D341Med (cell line): ENCODE results near the gene PRKCA.
A peak's percentile ranks its signal among the peaks of the same experiment; 100 is the strongest.

Source experiments
- DNase-seq: peaks from one replicate; pipeline ENCODE4 v3.0.0; 2012; ENCODE audit warnings: low spot score

PRKCA gene

DNA sequence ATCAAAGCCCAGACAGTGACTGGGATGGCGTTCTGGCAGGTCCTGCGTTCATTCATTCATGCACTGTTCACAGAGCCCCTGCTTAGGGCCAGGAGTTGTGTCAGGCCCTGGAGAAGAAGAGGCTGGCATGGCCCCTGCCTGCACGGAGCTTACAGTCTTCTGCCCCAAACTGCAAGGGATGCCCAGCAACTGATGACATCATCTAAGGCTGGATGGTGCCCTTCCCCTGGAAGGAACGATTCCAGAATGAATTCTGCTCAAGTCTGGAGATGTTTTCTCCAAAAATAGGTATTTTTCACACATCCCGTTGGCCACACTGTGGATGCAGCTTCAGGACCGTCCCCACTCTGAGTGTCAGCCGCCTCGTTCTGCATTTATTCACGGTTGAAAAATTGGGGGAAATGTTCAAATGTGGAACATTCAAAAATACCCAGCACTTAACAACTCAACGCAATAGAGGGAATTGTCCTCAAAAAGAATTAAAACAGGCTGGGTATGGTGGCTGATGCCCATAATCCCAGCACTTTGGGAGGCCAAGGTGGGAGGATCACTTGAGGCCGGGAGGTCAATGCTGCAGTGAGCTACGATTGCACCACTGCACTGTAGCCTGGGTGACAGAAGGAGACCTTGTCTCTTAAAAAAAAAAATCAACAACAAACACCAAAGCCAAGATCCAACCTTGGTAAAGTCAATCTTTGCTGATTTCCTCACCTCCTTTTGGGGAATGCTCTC is 508.7 kb downstream of the PRKCA start:
- no peak for DNase-seq

DNA sequence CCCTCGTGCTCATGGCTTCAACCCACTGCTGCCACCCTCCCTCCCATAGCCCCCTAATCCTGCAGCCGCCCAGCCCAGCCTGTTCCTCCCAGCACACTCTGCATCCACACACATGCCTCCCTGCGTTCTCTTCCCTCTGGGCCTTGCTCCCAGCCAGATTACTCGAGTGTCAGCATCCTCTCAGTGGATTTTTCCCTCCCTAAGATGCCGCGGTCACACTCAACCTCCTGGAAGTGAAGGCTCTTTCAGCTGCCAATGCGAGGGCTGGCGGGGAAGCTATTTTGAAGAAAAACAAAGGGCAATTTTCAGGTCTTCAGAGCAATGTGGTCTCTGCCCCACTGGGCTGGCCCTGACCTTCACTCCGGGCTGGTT is 509.3 kb downstream of the PRKCA start:
- DNase-seq, result no peak

DNA sequence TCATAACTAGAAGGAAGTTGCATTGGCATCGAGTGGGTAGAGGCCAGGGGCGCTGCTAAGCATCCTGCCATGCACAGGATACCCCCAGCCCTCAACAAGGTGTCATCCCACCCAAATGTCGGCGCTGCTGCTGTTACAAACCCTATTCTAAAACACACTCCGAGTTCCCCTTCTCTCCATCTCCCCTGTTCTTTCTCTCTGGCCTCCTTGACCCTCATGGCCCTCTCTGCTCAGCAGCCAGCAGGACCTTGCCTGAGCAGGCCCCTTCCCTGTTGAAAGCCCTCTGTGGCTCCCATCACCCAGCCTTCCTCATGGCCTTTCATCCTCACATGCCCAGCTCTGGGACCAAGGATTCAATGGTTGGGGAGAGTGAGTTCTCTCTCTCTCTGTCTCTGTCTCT is 510.2 kb downstream of the PRKCA start:
- DNase-seq, result no peak

DNA sequence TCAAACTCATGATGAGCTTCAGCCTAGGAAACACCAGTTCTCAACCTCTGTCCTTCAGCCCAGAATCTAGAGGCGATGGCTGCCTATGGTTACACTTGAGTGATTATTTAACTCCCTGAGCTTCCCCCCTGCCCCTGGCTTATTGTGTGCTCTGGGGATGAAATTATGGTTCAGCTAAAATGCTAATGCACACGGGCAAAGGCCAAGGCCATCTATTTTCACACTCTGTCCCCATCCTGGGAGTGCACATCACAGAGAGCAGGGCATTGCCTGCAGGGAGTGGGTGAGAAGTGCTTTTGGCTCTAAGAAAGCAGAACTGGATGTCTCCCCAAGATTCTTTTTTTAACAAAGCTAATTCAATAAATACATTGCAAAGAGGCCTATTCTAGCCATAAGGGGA is 510.9 kb downstream of the PRKCA start:
- no peak for DNase-seq

DNA sequence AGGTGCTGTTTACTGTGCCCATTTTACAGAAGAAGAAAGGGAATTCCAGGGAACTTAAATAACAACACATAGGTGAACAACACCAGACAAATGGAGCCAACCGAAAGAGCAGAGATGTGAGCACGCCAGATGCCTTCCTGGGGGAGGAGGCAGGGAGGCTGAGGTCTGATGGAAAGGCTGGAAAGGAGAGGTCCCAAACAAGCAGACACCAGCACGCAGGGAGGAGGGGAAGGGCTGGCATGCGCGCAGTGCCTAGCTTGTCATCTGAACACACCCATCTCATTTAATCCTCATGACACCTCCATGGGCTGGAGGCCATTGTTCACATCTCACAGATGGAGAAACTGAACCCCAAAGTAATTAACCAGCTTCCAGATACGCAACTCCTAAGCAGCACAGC is 511.6 kb downstream of the PRKCA start:
- DNase-seq, result no peak

DNA sequence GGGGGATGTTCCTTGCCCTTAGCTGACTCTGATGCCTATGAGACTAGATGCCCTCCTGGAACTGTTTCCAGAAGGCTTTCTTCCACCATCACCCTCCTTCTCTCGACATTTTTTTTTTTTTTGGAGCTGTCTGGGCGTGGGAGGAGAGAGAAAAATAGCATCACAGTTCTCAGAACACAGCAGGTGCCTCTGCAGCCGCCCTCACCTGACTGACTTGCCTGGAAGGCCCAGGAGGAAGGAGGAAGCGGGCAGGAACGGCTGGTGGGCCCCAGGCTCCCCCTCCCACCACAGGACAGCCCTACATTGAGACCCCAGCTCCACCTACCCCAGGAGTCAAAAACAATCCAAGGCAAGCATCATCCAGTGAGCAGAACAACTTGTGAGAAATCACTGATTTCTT is 512.2 kb downstream of the PRKCA start:
- no peak for DNase-seq

DNA sequence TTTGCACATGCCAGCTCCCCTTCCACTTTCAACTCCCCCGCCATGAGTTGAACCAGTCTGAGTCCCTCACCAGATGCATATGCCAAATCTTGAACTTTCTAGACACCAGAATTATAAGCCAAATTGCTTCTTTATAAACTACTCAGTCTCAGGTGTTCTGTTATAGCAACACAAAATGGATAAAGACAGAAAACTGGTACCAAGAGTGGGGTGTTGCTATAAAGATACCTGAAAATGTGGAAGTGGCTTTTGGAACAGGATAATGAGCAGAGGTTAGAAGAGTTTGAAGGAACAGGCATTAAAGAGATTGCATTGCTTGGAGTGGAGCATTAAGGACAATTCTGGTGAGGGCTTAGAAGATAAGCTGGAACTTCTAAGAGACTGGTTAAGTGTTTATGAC is 515.3 kb downstream of the PRKCA start:
- DNase-seq, result no peak

DNA sequence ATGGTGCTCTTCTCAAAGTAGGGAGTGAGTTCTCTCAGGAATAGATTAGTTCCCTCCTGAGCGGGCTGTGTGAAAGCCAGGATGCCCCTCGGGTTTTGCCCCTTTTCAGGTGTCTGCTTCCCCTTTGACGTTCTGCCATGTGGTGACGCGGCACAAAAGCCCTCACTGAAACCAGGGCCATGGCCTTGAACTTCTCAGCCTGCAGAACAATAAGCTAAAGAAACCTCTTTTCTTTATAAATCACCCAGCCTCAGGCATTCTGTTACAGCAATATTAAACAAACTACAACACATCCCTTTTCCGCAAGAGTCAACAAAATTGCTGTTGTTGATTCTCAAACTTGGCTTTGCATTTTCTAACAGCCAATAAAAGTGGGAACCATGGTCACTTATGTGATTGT is 517.1 kb downstream of the PRKCA start:
- no peak for DNase-seq

DNA sequence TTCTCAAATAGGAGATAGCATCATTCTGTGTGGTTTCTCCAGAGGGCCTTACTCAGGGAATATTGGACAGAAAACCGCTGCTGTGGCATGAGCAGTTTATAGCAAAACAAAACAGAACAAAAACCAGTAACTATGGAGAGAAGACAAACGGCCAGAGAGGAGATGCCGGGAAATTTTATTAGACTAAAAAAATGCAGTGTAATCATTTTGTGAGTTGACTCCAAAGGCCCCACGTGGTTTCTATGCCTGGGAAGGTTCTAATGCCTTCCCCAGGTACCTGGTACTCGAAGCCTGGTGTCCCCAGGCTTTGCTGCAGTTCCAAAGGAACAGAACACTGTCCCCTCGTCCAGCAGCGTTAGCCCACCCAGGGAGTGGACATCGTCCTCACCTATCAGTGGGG is 519.6 kb downstream of the PRKCA start:
- DNase-seq, result no peak

DNA sequence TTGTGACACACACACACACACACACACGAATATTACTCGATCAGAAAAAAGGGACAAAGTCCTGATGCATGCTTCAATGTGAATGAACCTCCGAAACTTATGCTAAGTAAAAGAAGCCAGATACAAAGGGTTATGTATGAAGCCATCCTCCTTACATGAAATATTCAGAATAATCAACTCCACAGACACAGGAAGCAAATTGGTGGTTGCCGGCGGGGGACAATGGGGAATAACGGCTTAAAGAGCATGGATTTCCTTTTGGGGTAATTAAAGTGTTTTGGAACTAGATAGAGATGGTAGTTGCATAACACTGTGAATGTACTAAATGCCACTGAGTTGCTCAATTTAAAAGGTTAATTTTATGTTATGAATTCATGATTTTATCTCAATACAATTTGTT is 524.4 kb downstream of the PRKCA start:
- no peak for DNase-seq

DNA sequence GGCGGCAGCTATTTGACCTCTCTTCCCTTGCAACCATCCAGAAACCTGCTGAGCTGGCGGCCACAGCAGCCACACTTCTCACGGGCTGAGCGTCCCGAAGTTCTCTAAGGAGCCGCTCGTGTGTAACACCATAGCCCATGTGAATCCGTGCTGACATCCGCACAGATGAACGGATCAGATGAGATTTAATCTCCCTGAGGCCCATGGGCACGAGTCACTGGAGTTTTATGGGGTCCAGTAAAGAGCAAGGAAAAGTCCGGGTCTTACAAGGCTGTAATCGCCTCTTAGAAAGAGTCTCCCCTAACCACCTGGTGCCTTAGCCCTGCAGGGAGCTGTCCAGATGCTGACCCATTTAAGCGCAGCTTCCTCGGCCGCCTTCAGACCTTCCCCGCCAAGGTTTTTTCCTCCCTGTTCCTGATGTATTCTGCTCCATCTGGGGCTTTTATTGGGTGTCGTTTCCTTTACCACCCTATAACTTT is 527.0 kb downstream of the PRKCA start:
- peak; percentile 58 for DNase-seq

DNA sequence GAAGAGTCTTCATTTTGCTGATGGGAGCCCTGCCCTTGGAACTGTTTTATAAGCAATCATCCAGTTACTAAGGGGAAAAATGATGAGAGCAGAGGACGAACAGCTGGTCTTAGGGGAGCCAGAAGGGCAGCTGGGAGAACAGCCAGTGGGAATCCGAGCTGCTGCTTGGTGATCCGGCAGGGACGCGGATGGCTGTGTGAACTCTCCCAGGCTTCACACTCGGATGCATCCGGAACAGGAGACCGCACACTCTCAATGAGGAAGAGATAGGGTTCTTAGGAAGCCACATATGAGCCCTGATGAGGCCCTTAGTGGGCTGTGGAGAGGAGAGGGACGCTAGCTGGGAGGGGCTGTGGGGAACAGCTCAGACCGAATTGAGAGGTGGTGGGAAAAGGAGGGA is 527.5 kb downstream of the PRKCA start:
- DNase-seq, result no peak

DNA sequence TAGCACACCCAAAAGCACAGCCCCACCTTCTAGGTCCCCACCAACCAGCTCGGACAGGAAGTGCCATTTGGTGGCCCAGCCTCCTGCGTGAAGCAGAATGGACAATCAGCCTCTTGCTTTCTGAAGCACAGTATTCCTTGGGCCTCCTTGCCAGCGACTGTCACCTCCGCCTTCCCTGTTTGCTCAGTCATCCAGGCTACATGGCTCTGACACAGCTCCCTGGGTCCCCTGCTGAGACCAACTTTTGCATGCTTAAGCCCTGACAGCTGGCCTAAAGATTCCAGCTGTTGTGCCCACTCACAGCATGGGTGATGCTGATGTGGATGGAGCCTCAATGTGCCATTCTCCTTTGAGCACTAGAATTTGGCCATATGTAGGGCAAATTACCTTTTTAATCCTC is 528.0 kb downstream of the PRKCA start:
- DNase-seq, result no peak

DNA sequence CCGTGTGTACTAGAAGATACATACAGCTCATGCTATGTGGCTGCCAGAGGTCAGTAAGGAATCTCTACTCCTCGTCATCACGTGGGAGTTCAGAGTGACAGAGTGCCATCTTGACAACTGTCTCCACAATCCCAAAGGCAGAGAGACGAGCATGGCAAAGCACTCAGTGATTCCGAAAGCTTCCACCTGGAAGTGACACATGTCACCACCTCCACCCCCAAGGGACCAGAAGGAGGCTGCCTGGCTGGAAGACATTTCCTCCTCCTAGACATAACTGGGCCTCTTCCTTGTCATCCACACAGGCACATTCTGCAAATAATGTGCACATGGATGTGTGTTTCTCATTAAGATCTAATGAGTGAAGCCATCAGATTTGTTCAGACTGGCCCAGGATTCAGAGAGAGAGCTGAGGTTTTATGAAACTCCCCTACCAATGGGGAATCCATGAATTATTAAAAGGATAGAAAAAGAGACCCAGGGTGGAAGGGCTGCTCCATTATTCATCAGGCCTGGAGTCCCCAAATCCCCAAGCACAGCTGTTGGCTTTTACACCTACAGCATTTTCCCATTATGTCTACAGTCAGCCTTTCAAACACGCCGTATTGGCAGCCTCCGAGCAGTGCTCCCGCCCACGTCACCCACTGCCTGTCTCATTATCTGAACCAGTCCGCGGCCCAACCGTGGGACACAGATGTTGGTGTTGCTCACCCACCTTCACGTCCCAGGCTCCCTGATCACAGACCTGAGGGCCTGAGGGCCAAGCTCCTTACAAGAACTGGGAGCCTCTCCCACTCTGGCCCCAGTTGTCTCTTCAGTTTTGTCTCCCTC is 529.2 kb downstream of the PRKCA start:
- DNase-seq, result no peak

DNA sequence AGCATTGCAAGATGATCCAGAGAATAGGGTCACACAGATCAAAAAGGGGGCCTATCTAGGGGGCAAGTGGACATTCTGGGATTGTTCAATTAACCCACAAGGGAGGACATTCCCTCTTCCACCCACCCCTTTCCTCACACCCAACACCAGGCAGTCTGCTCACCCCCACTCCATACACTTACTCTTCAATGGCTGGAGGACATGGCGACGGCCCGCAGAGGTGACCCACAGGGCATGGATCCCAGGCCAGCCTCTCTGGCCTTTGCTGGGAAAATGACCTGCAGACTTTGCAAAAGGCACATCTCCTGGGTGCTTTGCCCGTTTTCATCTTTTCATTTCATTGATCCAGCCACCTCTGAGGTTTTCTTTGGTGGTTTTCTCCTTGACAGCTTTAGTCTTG is 530.8 kb downstream of the PRKCA start:
- no peak for DNase-seq

DNA sequence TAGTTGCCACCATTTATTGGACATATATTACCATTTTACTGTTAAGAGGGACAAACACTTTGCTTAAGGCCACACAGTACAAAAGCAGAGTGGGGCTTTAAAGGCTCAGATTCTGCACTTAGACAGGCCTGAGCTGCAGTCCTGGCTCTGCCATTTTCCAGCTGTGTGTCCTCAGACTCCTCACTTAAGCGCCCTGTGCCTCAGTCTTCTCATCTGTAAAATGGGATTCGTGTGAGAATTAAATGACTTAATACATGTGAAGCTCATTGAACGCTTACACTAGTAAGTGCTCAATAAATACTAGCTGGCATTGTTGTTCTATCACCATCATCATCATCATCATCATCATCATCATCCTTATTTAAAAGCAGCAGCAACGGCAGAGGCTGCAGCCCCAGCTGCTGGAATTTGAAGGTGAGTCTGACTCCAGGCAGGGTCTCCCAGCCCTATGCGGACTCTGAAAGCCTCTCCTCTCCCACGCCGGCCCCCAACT is 532.1 kb downstream of the PRKCA start:
- DNase-seq, result no peak

DNA sequence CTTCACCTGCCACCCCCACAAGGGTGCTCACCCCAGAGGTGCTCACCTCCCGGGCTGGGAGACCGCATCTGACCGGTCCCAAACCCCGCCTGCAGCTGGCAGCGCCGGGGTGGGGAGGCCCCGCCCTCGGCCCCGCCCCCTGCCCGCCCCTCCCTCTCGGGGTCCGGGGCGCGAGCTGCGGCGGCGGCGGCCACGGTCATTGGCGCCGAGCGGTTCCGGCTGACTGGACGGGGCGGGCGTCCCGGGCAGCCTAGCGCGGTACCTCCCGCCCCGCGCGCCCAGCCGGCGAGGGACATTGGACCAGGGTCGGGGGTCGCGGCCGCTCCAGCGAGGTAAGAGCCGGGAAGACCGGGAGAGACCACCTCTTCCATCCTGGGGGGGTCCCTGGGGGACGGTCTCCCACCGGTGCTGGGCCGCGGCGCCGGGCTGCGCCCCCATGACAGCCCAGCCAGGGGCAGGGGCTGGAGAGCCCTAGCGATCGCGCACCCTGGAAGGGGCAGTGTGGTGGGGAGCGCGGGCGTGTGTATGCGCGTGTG is 532.6 kb downstream of the PRKCA start, which contains the start of gene CACNG5:
TSS of gene CACNG5 (plus strand) at position 199 of the 536 bp plus-strand sequence. CDS start 42,216 bp downstream, outside the sequence.
- DNase-seq, result peak; percentile 83

DNA sequence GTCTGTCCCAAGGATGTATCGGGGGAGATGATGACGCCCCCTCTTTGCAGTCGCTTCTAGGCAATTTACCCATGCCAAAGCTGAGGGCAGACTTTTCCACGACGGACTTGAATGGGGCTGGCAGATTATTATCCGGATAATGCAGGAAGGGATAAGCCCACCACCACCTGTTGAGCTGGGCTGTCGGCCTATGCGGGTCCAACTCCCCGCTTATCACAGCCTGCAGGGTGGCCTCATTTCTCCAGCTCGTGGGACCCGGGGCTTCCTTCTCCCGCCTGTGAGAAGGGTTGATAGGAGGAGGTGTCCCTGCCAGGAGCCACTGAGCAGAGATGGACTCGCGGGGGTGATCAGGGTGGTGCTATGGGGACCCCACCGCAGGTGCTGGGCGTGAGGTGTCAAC is 533.1 kb downstream of the PRKCA start:
- peak; percentile 55 for DNase-seq

DNA sequence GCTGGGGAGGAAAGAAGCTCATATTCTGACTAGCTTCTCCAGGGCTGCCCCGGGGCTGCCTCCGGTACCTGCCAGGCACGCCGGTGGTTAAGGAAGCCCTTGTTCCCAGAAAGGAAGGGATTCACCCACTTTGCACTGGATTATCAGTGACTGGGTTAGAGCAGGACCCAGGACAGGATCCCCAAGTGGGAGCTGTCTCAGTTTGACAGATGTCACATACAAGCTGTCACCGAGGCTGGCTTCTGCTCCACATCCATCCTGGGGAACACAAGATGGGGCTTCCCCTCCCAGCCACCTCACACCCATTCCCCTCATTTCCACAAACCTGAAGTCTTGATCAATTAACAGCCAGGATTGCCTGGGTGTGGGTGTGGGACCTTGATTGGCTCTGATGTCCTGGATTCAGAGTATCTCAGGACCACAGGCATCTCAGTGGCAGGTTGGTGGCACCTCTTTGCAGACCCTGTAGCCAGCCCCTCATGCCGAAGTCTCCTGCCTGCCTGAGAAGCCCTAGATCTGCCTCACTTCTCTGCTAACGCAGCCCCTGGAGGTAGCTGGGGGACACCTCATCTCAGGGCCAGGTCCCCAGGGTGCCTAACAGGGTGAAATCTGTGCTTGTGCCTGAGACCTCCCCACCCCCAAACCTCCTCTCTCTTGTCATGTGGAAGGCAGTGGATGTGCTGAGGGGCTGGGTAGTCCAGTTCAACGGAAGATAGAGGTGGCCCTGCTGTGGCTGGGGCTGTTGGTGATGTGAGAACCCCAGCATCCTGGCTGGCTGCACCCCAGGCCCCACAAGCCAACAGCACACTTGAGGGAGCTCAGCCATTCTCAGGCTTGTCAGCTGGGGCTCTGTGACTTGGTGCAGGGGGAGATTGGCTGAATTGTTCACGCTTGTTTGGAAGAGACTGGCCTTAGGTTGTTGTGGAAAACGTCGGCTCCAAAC is 533.9 kb downstream of the PRKCA start:
- no peak for DNase-seq

DNA sequence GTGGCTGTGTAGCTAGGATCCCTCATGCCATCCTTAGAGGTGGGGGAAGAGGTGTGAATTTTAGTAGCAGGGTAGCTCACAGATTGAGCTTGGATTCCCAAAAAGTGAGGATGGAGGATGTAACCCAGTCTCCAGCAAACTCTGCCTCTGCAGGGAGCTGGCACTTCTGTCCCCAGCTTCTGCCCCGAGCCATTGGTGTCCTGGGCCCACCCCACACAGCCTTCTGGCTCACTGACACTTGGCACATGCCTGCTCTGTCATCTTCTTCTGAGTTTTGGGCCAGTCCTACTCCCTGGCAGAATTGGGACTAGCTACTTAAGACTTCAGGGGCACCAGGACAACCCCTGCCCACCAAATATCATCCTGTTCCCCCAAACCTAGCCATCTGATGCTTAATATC is 534.8 kb downstream of the PRKCA start:
- DNase-seq, result no peak

DNA sequence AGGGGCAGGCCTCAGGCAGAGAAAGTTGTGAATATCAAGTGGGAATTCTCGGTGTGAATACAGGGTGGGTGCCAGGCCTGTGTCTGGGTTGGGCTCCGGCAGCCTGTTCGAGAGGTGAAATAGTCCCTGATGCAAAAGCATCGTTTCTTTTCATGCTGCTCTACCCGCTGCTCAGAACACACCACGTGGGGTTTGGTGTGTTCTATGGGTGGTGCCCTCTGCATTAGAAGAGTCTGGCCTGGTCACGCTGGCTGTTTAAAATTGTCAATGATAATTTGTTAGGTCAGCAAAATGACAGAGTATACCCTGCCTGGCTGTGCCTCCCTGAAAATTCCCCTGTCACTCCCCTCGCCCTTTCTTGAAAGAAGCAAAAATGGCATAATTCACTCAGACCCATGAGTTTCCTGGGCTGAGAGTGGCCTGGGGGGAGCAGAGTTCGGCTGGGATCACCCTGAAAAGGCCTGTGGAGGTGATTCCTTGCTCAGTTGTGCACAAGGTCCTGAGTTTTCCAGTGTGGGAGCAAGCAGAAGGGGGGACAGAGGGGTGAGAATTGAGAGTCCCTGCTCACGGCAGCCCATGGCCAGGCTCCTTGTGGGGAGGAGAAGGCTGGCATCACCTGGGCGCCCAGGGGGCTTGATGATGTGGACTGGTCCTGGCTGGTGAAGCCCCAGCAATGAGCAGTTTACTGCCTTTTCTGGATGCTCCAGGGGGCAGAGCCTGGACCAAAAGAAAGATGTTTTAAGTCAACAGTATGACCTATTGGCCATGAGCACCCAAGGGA is 535.7 kb downstream of the PRKCA start:
- no peak for DNase-seq
